OCI-LY7 (cell line): ENCODE measurements around the gene CACNA1D. TPM values are rescaled to one million over a fixed set of nuclear protein-coding genes. Genes with fewer than 3 reads are reported as not detected.

Experiments
- BruUV-seq: library from RNA; stranded (reverse); fragments of 400-500 nt; replicated peaks from 2 replicates; lab custom pipeline; 2021; lab: Mats Ljungman, UMichigan
- CTCF ChIA-PET: fragments of 300-600 bp; sonication (Branson Sonifier 250); formaldehyde crosslinking; loops from one replicate; lab custom pipeline; 2022; ENCODE audit warnings: antibody characterized with exemption; ENCODE audit not compliant: unreplicated experiment; lab: Charles Lee
- POLR2A ChIA-PET: fragments of 300-600 bp; sonication (Branson Sonifier 250); formaldehyde crosslinking; loops from one replicate; lab custom pipeline; 2022; ENCODE audit warnings: antibody characterized with exemption; lab: Charles Lee
- DNase-seq: peaks from one replicate; pipeline ENCODE4 v3.0.0-alpha.2; 2015; ENCODE audit warnings: low spot score
- H2AFZ ChIP-seq: fragments of 200-600 bp; sonication (generic), shearing (Covaris generic); 2 replicates; pipeline ENCODE4 v1.6.1; 2014; ENCODE audit warnings: mild to moderate bottlenecking, antibody characterized with exemption, low read length, moderate library complexity
- H3K27ac ChIP-seq: fragments of 200-600 bp; sonication (generic); 2 replicates; pipeline ENCODE4 v1.5.1; 2014; ENCODE audit warnings: mixed run types, low read depth, mild to moderate bottlenecking, moderate library complexity, low read length, inconsistent platforms; ENCODE audit not compliant: poor library complexity, severe bottlenecking
- H3K36me3 ChIP-seq: fragments of 200-600 bp; sonication (generic); 2 replicates; pipeline ENCODE4 v1.6.1; 2014; ENCODE audit warnings: mild to moderate bottlenecking, antibody characterized with exemption, low read length, moderate library complexity, mixed read lengths; ENCODE audit not compliant: insufficient read depth
- H3K4me1 ChIP-seq: fragments of 200-600 bp; sonication (generic); 2 replicates; pipeline ENCODE4 v1.5.1; 2014; ENCODE audit warnings: mild to moderate bottlenecking, low read length; ENCODE audit not compliant: insufficient read depth, poor library complexity, severe bottlenecking
- H3K4me2 ChIP-seq: fragments of 200-600 bp; sonication (generic); 2 replicates; pipeline ENCODE4 v1.6.1; 2014; ENCODE audit warnings: mild to moderate bottlenecking, low read length
- H3K4me3 ChIP-seq: fragments of 200-600 bp; sonication (generic); 2 replicates; pipeline ENCODE4 v1.5.1; 2014; ENCODE audit warnings: mild to moderate bottlenecking, low read depth, low read length; ENCODE audit not compliant: poor library complexity, severe bottlenecking
- H3K79me2 ChIP-seq: fragments of 200-600 bp; sonication (generic); 2 replicates; pipeline ENCODE4 v1.6.1; 2016; ENCODE audit warnings: low read depth, mild to moderate bottlenecking, low read length, moderate library complexity, mixed read lengths; ENCODE audit not compliant: insufficient read depth
- H3K9me2 ChIP-seq: fragments of 200-600 bp; sonication (generic); 2 replicates; pipeline ENCODE4 v1.6.1; 2016; ENCODE audit warnings: mild to moderate bottlenecking, low read length, mixed read lengths; ENCODE audit not compliant: insufficient read depth
- H3K9me3 ChIP-seq: fragments of 200-600 bp; sonication (generic); 2 replicates; pipeline ENCODE4 v1.6.1; 2014; ENCODE audit warnings: mild to moderate bottlenecking, mixed run types, low read length, mixed read lengths
- H4K20me1 ChIP-seq: fragments of 200-600 bp; sonication (generic); 2 replicates; pipeline ENCODE4 v1.6.1; 2014; ENCODE audit warnings: mild to moderate bottlenecking, antibody characterized with exemption, low read length, moderate library complexity, mixed read lengths; ENCODE audit not compliant: insufficient read depth
- CTCF ChIP-seq: fragments of 200-600 bp; sonication (generic); conservative IDR thresholded peaks from 2 replicates; pipeline ENCODE4 v1.5.1; 2014; ENCODE audit warnings: mild to moderate bottlenecking, antibody characterized with exemption, low read length, moderate library complexity, mixed read lengths
- EZH2phosphoT487 ChIP-seq: fragments of 200-600 bp; sonication (generic); IDR thresholded peaks from 2 replicates; pipeline ENCODE4 v1.6.1; 2018; ENCODE audit warnings: low read depth, borderline replicate concordance, mild to moderate bottlenecking, mixed run types, antibody characterized with exemption, low read length, moderate library complexity, mixed read lengths
- intact Hi-C: fragments of 100-400 bp; cut with micrococcal nuclease; formaldehyde crosslinking; loops from one replicate; pipeline ENCODE4 v1.10.0; 2022; ENCODE audit not compliant: unreplicated experiment
- total RNA-seq, 2 experiments: library from RNA; depleted of rRNA in 1 of 2; stranded (reverse); fragments of >200 nt in 1 of 2; shearing (Covaris generic) in 1 of 2; gene quantifications; 2 replicates each; pipeline ENCODE4 v1.2.3, GENCODE V29; 2014 to 2022

CACNA1D gene
- total RNA-seq, 2 experiments from 2014 or later: 0.42 TPM; not detected in 1

- Histone ChIP-seq H4K20me1 (no peaks in the 10 kb centered on the region), H3K4me2 (no peak overlapping the region), H3K9me2 (no peaks in the 10 kb centered on the region), H2AFZ (no peak overlapping the region), H3K4me1 (no peaks in the 10 kb centered on the region), H3K27ac (no peak overlapping the region), H3K4me3 (no peak overlapping the region), H3K9me3 (no peaks in the 10 kb centered on the region), H3K79me2 (no peaks in the 10 kb centered on the region), H3K36me3 (no peaks in the 10 kb centered on the region)
- no peak for TF ChIP-seq EZH2phosphoT487
- no peak for TF ChIP-seq CTCF
- ChIA-PET CTCF (no interaction called here), POLR2A (interaction anchor here (0.6 kb wide), 1 partner anchor 17 kb away, joined by 3 read pairs; no protein-coding TSS in a partner anchor)
- intact Hi-C loops: no loop called here
- no TSS peak for BruUV-seq
- no peak for DNase-seq
Observed at GRCh38 chr3:53805463-53806159, 311.2 kb downstream of the CACNA1D start.

GRCh38 chr3:53806182-53807116 is 312.0 kb downstream of the CACNA1D start:
- DNase-seq: no peak
- no peak overlapping the region for H2AFZ ChIP-seq
- CTCF ChIA-PET: no interaction called here
- intact Hi-C loops: no loop called here
- H3K4me3 ChIP-seq: no peak overlapping the region
- no peak for TF ChIP-seq EZH2phosphoT487
- no peak for TF ChIP-seq CTCF
- H3K4me2 ChIP-seq: no peak overlapping the region
- H4K20me1 ChIP-seq: no peaks in the 10 kb centered on the region
- no peaks in the 10 kb centered on the region for H3K9me3 ChIP-seq
- no peaks in the 10 kb centered on the region for H3K79me2 ChIP-seq
- BruUV-seq: no TSS peak
- POLR2A ChIA-PET: no interaction called here
- no peak overlapping the region for H3K27ac ChIP-seq
- no peaks in the 10 kb centered on the region for H3K36me3 ChIP-seq
- H3K4me1 ChIP-seq: no peaks in the 10 kb centered on the region
- H3K9me2 ChIP-seq: no peaks in the 10 kb centered on the region
